Measurements from ENCODE around the gene TNRC6B.
"Not testable (repeated sequence)": the region's sequence is repeated elsewhere in the genome, so short reads cannot be mapped to it uniquely, and the experiment has no call there.

TNRC6B gene, protein sequence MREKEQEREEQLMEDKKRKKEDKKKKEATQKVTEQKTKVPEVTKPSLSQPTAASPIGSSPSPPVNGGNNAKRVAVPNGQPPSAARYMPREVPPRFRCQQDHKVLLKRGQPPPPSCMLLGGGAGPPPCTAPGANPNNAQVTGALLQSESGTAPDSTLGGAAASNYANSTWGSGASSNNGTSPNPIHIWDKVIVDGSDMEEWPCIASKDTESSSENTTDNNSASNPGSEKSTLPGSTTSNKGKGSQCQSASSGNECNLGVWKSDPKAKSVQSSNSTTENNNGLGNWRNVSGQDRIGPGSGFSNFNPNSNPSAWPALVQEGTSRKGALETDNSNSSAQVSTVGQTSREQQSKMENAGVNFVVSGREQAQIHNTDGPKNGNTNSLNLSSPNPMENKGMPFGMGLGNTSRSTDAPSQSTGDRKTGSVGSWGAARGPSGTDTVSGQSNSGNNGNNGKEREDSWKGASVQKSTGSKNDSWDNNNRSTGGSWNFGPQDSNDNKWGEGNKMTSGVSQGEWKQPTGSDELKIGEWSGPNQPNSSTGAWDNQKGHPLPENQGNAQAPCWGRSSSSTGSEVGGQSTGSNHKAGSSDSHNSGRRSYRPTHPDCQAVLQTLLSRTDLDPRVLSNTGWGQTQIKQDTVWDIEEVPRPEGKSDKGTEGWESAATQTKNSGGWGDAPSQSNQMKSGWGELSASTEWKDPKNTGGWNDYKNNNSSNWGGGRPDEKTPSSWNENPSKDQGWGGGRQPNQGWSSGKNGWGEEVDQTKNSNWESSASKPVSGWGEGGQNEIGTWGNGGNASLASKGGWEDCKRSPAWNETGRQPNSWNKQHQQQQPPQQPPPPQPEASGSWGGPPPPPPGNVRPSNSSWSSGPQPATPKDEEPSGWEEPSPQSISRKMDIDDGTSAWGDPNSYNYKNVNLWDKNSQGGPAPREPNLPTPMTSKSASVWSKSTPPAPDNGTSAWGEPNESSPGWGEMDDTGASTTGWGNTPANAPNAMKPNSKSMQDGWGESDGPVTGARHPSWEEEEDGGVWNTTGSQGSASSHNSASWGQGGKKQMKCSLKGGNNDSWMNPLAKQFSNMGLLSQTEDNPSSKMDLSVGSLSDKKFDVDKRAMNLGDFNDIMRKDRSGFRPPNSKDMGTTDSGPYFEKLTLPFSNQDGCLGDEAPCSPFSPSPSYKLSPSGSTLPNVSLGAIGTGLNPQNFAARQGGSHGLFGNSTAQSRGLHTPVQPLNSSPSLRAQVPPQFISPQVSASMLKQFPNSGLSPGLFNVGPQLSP (N-terminal part only)

DNA sequence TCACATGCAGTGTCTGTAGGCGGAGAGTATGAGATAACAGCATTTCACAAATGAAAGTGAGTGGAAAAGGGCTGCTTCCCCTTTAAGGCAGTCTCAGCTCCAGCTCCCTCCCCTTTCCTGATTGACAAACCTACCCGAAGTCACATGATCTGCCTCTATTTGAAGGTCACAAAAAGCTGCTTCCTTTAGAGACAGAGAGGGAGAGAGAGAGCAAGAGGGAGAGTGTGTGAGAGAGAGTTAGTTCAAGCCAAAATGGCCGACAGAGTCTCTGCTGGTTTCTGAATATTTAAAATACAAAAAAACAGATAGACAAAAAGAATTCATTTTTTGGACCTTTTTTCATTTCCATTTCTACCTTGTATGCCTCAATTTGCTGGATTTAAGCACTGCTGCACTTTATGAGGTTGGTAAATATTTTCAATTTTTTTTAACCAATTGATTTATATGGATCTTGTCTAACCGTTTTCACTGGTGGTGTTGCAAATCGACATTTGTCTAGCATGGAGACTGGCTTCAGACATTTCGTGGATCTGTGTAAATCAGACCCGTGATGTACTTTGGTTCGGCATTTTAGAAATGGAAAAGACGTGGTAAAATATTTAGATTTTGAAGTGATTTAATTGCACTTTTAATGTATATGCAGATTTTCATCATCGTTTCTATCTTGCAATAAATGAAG is at the start of gene TNRC6B:
TSS of gene TNRC6B (plus strand) at position 188 of the 679 bp plus-strand sequence. CDS start at position 399, 211 bp downstream.
- DNase-seq = peak; percentile 56 to 75

DNA sequence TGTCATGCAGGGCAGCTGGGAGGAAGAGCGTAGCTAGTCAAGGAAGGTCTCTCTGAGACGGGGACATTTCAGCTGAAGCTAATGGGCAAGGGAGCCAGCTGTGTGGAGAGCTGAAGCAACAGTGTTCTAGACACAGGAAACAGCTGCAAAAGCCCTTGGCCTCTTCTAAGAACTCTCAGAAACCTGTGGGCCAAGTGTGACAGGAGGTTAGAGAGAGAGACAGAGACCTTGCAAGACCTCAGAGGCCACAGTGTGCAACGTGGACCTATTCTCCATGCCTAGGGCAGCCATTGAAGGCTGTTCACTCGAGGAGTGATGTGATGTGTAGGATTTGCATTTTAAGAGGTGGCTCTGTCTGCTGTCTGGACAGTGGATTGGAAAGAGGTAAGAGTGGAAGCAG is 48.7 kb upstream of the TNRC6B start:
- DNase-seq = no peak

GRCh38 chr22:40137132-40137531 is 40.6 kb upstream of the TNRC6B start:
- no peak for DNase-seq

GRCh38 chr22:40138866-40139265 is 38.9 kb upstream of the TNRC6B start:
- DNase-seq = no peak

GRCh38 chr22:40147388-40148176 is 30.1 kb upstream of the TNRC6B start:
- no peak for DNase-seq

DNA sequence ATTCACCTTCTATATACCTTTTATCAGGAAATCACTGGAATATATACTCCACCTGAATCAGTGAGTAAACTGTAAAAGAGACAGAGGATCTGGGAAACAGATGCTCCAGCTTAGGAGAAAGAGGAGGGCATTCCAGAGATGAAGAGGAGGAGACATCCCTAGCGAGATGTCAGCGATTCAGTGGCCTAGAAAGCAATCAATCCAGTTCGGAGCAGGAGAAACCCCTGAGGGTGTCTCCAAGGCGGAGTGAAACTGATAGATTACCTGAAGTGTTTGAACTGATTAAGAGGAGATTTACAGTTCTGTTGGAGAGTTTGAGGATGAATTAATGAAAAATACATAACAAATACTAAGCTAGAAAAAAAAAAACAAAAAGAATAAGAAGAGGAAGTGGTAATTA is 24.5 kb upstream of the TNRC6B start:
- no peak for DNase-seq

GRCh38 chr22:40153705-40154104 is 24.0 kb upstream of the TNRC6B start:
- no peak for DNase-seq

GRCh38 chr22:40156001-40156516 is 21.7 kb upstream of the TNRC6B start:
- peak in 1 of 2 donors; percentile 6 for DNase-seq

DNA sequence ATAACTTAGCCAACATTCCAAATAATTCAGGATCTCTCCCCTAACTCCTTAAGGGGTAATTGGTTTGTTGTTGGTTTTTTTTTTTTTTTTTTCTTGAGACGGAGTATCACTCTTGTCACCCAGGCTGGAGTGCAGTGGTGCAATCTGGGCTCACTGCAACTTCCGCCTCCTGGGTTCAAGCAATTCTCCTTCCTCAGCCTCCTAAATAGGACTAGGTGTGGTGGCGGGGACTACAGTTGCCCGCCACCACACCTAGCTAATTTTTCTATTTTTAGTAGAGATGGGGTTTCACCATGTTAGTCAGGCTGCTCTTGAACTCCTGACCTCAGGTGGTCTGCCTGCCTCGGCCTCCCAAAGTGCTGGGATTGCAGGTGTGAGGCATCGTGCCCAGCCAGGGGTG is 21.0 kb upstream of the TNRC6B start:
- DNase-seq = not testable (repeated sequence)

DNA sequence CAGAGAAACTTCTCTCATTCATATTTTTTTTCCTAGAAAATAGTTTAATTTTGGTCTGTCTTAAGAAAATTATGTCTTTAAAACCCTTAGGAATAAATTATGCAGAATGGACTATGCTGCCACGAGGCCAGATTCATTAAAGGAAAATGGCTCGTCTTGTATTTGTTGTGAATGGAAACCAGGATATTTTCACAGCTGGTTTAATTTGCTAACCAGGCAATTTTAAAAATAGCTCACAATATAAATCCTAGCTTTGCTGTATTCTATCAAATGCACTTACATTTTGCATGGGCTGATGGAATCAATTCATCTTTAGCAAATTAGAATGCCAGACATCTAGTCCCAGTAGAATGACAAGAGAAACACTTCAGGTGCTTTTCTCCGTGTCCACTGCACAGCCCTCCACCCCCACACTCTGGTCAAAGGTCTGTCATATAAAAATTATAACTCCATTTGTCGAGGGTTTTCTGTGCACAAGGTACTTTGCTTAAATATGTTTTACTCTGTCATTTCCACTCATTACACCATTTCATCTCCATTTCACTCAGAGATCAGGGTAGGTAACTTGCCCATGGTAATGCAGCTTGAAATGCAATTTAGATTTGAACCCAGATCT is 20.3 kb upstream of the TNRC6B start:
- no peak for DNase-seq

DNA sequence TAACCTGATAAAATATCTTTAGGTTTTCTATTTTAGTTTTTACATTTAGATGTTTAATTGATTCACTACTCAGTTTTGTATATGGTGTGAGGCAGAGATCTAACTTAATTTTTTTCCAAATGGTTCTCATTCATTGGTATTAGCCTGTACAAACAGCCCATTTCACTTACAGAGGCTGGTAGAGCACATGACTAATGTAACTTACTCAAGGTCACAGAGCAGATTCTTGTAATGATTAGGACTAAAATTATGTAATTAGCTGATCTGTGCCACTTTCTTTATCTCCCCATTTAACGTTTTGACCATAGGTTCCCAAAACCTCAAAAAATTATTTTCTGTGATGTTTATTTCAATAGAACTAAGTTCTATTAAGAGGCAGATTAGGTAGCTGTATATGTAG is 16.5 kb upstream of the TNRC6B start:
- no peak for DNase-seq

DNA sequence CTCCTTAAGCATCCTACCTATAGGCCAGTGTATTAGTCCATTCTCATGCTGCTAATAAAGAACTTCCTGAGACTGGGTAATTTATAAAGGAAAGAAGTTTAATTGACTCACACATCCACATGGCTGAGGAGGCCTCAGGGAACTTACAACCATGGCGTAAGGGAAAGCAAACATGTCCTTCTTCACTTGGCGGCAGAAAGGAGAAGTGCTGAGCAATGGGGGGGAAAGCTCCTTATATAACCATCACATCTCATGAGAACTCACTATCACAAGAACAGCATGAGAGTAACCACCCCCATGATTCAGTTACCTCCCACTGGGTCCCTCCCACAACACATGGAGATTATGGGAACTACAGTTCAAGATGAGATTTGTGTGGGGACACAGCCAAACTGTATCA is 12.2 kb upstream of the TNRC6B start:
- DNase-seq = not testable (repeated sequence)

DNA sequence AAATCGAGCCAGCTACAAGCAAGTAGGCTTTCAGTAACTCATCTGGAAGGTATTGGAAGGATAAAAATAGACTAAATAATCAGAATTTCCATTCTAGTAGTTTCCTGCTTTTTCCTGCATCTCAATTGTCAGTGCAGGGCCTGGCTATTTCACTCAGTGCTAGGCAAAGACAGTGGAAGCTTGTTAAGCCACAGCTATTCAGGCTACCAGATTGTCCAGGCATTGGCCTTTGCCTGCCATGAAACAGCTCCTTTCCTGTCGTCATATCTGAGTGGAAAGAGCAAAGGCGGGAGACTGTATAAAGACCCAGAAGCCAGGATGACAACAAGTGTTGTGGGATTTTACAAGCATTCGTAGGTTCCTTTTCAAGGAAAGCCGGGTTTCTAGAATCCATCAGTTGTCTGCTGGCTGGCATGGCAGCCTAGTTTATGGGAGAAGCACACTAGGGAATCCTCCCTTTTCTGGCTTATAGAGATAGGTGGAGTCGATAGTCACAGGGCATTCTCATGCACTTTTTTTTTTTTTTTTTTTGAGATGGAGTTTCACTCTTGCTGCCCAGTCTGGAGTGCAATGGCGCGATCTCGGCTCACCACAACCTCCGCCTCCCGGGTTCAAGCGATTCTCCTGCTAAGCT is 2.0 kb upstream of the TNRC6B start:
- DNase-seq = no peak

DNA sequence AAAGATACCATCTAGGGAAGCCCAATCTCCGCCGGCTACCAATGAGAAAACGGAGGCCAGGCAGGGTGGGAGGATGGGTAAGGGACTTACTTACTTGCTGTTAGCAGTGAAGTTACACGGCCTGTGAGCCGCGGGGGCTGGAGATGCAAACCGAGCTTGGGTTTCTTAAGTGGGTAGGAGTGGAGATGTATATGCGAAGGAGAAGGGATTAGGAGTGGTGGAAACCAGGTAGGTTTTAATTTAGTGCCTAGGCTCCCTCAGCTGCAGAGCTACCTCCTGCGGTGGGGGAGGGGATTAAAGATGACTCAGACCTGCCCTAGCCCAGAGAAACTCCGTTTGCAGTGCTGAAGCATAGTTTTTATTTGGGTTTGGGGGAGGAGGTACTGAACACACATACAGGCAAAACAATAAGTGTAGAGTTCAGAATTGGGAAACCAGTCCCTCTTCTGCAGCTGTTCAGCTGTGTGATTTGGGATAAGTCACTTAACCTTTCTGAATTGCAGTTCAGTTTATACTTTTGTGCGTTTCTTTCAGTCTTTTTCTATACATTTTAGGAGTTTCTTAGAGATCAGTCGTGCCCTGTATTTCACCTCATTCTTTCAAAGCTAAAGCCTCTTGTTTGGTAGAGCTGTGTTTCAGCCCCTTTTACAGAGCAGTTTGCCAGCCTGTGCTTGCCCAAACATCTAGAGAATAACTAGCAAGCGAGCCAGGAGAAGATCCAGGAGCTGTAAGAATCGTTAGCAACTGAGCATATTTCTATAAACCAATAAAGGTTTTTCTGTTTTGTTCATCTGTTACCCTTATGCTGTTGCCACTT is 596 bp upstream of the TNRC6B start:
- peak; percentile 75 to 81 for DNase-seq

GRCh38 chr22:40178417-40179409 is 988 bp downstream of the TNRC6B start:
- peak in 1 of 2 donors; percentile 42 for DNase-seq

DNA sequence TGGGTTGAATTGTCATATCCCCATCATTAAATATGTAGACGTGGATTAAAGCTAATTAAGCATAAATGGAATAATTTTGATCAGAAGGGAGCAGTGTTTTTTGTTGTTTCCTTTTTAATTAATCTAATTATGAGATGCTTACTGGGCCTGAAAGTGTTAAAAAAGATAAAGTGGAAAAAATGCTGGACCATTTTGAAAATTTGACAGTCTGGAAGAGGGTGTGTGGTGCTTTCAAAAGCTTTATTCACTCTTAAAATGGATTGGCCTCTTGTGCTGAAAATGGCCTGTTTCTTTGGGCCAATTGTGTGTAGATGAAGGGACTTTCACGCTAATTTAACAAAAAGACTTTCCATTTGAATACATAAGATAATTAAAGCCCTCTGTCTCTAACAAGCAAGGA is 1.8 kb downstream of the TNRC6B start:
- no peak for DNase-seq

GRCh38 chr22:40180403-40180802 is 2.7 kb downstream of the TNRC6B start:
- DNase-seq = no peak

DNA sequence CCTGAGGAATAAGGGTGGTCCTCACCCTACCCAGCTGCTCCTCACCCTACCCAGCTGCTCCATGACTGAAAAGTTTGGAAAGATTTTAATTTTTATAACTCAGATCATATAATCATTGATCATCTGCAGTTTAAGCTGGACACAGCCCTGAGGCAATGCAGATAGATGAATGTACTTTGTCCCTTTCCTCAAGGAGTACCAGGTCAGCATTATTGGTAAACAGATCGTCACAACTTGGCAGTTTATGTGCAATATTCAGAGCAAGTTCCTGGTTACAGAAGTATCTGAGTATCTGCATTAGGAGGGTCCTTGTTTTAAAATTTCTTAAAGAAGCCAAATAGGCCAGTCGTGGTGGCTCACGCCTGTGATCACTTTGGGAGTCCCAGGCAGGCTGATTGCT is 3.6 kb downstream of the TNRC6B start:
- DNase-seq = no peak

Data from stimulated activated CD4-positive, alpha-beta T cell treated with anti-CD3 and anti-CD28 coated beads, Interleukin-2, amount 100 ng/mL, for 24 hours (primary cell).